Measurements from ENCODE around the gene RASSF5.

GRCh38 chr1:206465951-206466350 lies 41.4 kb upstream of the RASSF5 start:
- TF ChIP-seq CTCF (conservative IDR thresholded peaks at IDR 0.05) (no peak), EZH2 (IDR thresholded peaks at IDR 0.05; ENCODE audit: low read depth) (no peak)

Data from PC-9 (cell line).